ENCODE results near the gene GBF1. TPM values are rescaled to one million over a fixed set of nuclear protein-coding genes. Genes with fewer than 3 reads are reported as not detected.

The GBF1 gene
- total and polyA plus RNA-seq, 10 of the 15 experiments (the other 5 are each of a cell fraction or from before 2014, with no cell fraction given), result 0.82 to 42.0 (median 21.8) TPM

DNA sequence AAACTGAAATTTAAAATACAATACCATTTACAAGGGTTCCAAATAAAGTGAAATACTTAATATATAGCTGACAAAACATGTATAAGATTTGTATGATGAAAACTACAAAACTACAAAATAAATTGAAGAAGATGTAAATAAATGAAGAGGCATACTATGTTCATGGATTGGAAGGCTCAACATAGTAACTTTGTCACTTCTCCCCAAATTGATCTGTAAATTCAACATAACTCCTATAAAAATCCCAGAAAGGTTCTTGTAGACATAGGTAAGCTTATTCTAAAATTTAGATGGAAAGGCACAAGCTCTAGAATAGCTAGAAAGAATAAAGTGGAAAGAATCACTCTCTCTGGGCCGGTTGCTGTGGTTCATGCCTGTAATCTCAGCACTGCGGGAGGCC lies 126.0 kb downstream of the GBF1 start (continued):
- TF ChIP-seq, protein P1, sequence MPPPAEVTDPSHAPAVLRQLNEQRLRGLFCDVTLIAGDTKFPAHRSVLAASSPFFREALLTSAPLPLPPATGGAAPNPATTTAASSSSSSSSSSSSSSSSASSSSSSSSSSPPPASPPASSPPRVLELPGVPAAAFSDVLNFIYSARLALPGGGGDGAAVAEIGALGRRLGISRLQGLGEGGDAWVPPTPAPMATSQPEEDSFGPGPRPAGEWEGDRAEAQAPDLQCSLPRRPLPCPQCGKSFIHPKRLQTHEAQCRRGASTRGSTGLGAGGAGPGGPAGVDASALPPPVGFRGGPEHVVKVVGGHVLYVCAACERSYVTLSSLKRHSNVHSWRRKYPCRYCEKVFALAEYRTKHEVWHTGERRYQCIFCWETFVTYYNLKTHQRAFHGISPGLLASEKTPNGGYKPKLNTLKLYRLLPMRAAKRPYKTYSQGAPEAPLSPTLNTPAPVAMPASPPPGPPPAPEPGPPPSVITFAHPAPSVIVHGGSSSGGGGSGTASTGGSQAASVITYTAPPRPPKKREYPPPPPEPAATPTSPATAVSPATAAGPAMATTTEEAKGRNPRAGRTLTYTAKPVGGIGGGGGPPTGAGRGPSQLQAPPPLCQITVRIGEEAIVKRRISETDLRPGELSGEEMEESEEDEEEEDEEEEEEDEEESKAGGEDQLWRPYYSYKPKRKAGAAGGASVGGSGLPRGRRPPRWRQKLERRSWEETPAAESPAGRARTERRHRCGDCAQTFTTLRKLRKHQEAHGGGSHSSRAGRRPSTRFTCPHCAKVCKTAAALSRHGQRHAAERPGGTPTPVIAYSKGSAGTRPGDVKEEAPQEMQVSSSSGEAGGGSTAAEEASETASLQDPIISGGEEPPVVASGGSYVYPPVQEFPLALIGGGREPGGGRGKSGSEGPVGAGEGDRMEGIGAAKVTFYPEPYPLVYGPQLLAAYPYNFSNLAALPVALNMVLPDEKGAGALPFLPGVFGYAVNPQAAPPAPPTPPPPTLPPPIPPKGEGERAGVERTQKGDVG (CRISPR knock-in tag; IDR thresholded peaks at IDR 0.05), result no peak
- no peak for TF ChIP-seq SIN3A (IDR thresholded peaks at IDR 0.05; ENCODE audit: low read depth, low read length)
- TF ChIP-seq, protein P2, sequence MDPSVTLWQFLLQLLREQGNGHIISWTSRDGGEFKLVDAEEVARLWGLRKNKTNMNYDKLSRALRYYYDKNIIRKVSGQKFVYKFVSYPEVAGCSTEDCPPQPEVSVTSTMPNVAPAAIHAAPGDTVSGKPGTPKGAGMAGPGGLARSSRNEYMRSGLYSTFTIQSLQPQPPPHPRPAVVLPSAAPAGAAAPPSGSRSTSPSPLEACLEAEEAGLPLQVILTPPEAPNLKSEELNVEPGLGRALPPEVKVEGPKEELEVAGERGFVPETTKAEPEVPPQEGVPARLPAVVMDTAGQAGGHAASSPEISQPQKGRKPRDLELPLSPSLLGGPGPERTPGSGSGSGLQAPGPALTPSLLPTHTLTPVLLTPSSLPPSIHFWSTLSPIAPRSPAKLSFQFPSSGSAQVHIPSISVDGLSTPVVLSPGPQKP (IDR thresholded peaks at IDR 0.05; ENCODE audit: low read depth, low read length), result no peak
- TF ChIP-seq MXI1 (IDR thresholded peaks at IDR 0.05; ENCODE audit: low read depth, low read length), result no peak
- no peak for TF ChIP-seq KDM1A (IDR thresholded peaks at IDR 0.05; ENCODE audit: borderline replicate concordance)
- TF ChIP-seq ZNF384 (IDR thresholded peaks at IDR 0.05; ENCODE audit: borderline replicate concordance, low read depth, low read length), result no peak
- no peak for TF ChIP-seq MEF2A (IDR thresholded peaks at IDR 0.05; ENCODE audit: insufficient read depth, low read depth, low read length)
- TF ChIP-seq, protein P3, sequence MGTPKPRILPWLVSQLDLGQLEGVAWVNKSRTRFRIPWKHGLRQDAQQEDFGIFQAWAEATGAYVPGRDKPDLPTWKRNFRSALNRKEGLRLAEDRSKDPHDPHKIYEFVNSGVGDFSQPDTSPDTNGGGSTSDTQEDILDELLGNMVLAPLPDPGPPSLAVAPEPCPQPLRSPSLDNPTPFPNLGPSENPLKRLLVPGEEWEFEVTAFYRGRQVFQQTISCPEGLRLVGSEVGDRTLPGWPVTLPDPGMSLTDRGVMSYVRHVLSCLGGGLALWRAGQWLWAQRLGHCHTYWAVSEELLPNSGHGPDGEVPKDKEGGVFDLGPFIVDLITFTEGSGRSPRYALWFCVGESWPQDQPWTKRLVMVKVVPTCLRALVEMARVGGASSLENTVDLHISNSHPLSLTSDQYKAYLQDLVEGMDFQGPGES (IDR thresholded peaks at IDR 0.05), result no peak
- TF ChIP-seq ZBED1 (IDR thresholded peaks at IDR 0.05; ENCODE audit: borderline replicate concordance), result no peak
- no peak for TF ChIP-seq RFX5 (IDR thresholded peaks at IDR 0.05; ENCODE audit: low read depth, low read length)

Measured in GM12878 (cell line).